ENCODE data around the gene PDZK1IP1. TPM values are rescaled to one million over a fixed set of nuclear protein-coding genes. Genes with fewer than 3 reads are reported as not detected.
A peak's percentile ranks its signal among the peaks of the same experiment; 100 is the strongest.

The PDZK1IP1 gene
- total and polyA plus RNA-seq, 2 donors (not counting 1 experiment from before 2014, with no cell fraction given): 0.21 TPM; not detected in 1

- H3K4me3 ChIP-seq (ENCODE audit: control extremely low read depth in 1 of 5, extremely low read depth in 1 of 5, insufficient read depth in 1 of 5, low read depth in 2 of 5, low read length in 4 of 5): no peak overlapping the region
- no peaks in the 10 kb centered on the region for H3K9me3 Mint-ChIP-seq (ENCODE audit: insufficient read depth)
- peaks cover 8% of the 10 kb centered on the region for H3K4me1 Mint-ChIP-seq
- H3K27me3 Mint-ChIP-seq: peaks cover 45% of the 10 kb centered on the region
- 29% methylated on average over 1 of the region's 3 CpGs for WGBS (ENCODE audit: insufficient coverage)
- H3K27ac ChIP-seq (ENCODE audit: low read length in 2 of 2): no peak overlapping the region
- no peak for ATAC-seq (ENCODE audit: low read depth)
- H2AFZ ChIP-seq (ENCODE audit: insufficient read depth, low read depth, low read length, poor library complexity, severe bottlenecking): no peak overlapping the region
- intact Hi-C loops (cut with micrococcal nuclease): no loop called here
- H3K9me3 ChIP-seq (ENCODE audit: control extremely low read depth in 1 of 3, control insufficient read depth in 2 of 3, insufficient read depth in 1 of 3, low read length in 2 of 3): peaks cover 0 to 7% (median 0%) of the 10 kb centered on the region in 3 donors
- no peak for DNase-seq
- TF ChIP-seq EZH2 (IDR thresholded peaks at IDR 0.05; ENCODE audit: borderline replicate concordance, insufficient read depth, low read depth, low read length, poor library complexity, severe bottlenecking) (no peak), CTCF (IDR thresholded peaks at IDR 0.05) (no peak)
- H3K9ac ChIP-seq (ENCODE audit: low read length): no peak overlapping the region
- H3K27ac Mint-ChIP-seq: no peak overlapping the region
- peaks cover 6 to 11% of the 10 kb centered on the region in 2 donors for H3K4me1 ChIP-seq (ENCODE audit: control insufficient read depth in 2 of 2, insufficient read depth in 2 of 2, low read length in 2 of 2)
- H3K27me3 ChIP-seq (replicated peaks in 1 of 4; ENCODE audit: control extremely low read depth in 1 of 4, control insufficient read depth in 3 of 4, insufficient read depth in 4 of 4, low read length in 3 of 4): peaks cover 0 to 23% (median 7%) of the 10 kb centered on the region in 4 experiments
- ChIA-PET CTCF (no interaction called here), POLR2A (no interaction called here)
- no peak overlapping the region for H3K4me2 ChIP-seq (replicated peaks; ENCODE audit: low read depth, low read length, poor library complexity, severe bottlenecking)
- no peaks in the 10 kb centered on the region for H3K36me3 ChIP-seq (replicated peaks in 1 of 2; ENCODE audit: control extremely low read depth in 1 of 2, control insufficient read depth in 1 of 2, extremely low read depth in 1 of 2, insufficient read depth in 2 of 2, low read length in 1 of 2)
- H3K79me2 ChIP-seq (ENCODE audit: control insufficient read depth, insufficient read depth, low read length): no peaks in the 10 kb centered on the region
- H3K4me3 Mint-ChIP-seq: no peak overlapping the region
- H4K20me1 ChIP-seq (ENCODE audit: control insufficient read depth, insufficient read depth, low read length, poor library complexity, severe bottlenecking): no peaks in the 10 kb centered on the region
Measured at GRCh38 chr1:47180603-47181094, 9.2 kb downstream of the PDZK1IP1 start.

GRCh38 chr1:47179988-47180563 is 9.8 kb downstream of the PDZK1IP1 start:
- H3K27me3 Mint-ChIP-seq: peaks cover 46% of the 10 kb centered on the region
- H3K9me3 Mint-ChIP-seq (ENCODE audit: insufficient read depth): no peaks in the 10 kb centered on the region
- Histone ChIP-seq H3K27ac (ENCODE audit: low read length in 2 of 2) (no peak overlapping the region), H3K36me3 (replicated peaks in 1 of 2; ENCODE audit: control extremely low read depth in 1 of 2, control insufficient read depth in 1 of 2, extremely low read depth in 1 of 2, insufficient read depth in 2 of 2, low read length in 1 of 2) (no peaks in the 10 kb centered on the region), H3K4me3 (ENCODE audit: control extremely low read depth in 1 of 5, extremely low read depth in 1 of 5, insufficient read depth in 1 of 5, low read depth in 2 of 5, low read length in 4 of 5) (no peak overlapping the region), H3K79me2 (ENCODE audit: control insufficient read depth, insufficient read depth, low read length) (no peaks in the 10 kb centered on the region), H2AFZ (ENCODE audit: insufficient read depth, low read depth, low read length, poor library complexity, severe bottlenecking) (no peak overlapping the region), H3K4me1 (ENCODE audit: control insufficient read depth in 2 of 2, insufficient read depth in 2 of 2, low read length in 2 of 2) (peaks cover 6 to 11% of the 10 kb centered on the region in 2 donors), H3K27me3 (replicated peaks in 1 of 4; ENCODE audit: control extremely low read depth in 1 of 4, control insufficient read depth in 3 of 4, insufficient read depth in 4 of 4, low read length in 3 of 4) (peaks cover 0 to 25% (median 7%) of the 10 kb centered on the region in 4 experiments), H4K20me1 (ENCODE audit: control insufficient read depth, insufficient read depth, low read length, poor library complexity, severe bottlenecking) (no peaks in the 10 kb centered on the region), H3K9ac (ENCODE audit: low read length) (no peak overlapping the region), H3K4me2 (replicated peaks; ENCODE audit: low read depth, low read length, poor library complexity, severe bottlenecking) (no peak overlapping the region), H3K9me3 (ENCODE audit: control extremely low read depth in 1 of 3, control insufficient read depth in 2 of 3, insufficient read depth in 1 of 3, low read length in 2 of 3) (peaks cover 0 to 7% (median 0%) of the 10 kb centered on the region in 3 donors)
- WGBS (ENCODE audit: insufficient coverage): 80% methylated on average over 3 of the region's 3 CpGs
- intact Hi-C loops (cut with micrococcal nuclease): no loop called here
- TF ChIP-seq EZH2 (IDR thresholded peaks at IDR 0.05; ENCODE audit: borderline replicate concordance, insufficient read depth, low read depth, low read length, poor library complexity, severe bottlenecking) (no peak), CTCF (IDR thresholded peaks at IDR 0.05) (no peak)
- H3K4me1 Mint-ChIP-seq: peaks cover 10% of the 10 kb centered on the region
- DNase-seq (peak; percentile 1), ATAC-seq (ENCODE audit: low read depth) (no peak)
- H3K4me3 Mint-ChIP-seq: peak overlapping the region; percentile 13
- ChIA-PET CTCF (interaction anchor here (1.3 to 3.1 kb wide), 7 partner anchors 10 to 547 kb away, joined by 3 to 31 read pairs (median 6); partner anchors contain the start of gene STIL), POLR2A (no interaction called here)
- no peak overlapping the region for H3K27ac Mint-ChIP-seq
